Fibroblast of mammary gland (primary cell): Measurements from ENCODE around the gene MYBBP1A.

Source experiments
- DNase-seq: peaks from one replicate; pipeline ENCODE4 v3.0.0-alpha.2; 2010; ENCODE audit warnings: low read depth
- H3K4me3 ChIP-seq: 2 replicates; pipeline ENCODE4 v1.5.1; 2011; ENCODE audit warnings: low read depth, mild to moderate bottlenecking, low read length, moderate library complexity; ENCODE audit not compliant: control insufficient read depth
- TF ChIP-seq, protein P1 (sequence below): conservative IDR thresholded peaks from 2 replicates; pipeline ENCODE4 v1.5.1; 2011; ENCODE audit warnings: low read depth, low read length, inconsistent platforms; ENCODE audit not compliant: control insufficient read depth, insufficient read depth

The MYBBP1A gene

DNA sequence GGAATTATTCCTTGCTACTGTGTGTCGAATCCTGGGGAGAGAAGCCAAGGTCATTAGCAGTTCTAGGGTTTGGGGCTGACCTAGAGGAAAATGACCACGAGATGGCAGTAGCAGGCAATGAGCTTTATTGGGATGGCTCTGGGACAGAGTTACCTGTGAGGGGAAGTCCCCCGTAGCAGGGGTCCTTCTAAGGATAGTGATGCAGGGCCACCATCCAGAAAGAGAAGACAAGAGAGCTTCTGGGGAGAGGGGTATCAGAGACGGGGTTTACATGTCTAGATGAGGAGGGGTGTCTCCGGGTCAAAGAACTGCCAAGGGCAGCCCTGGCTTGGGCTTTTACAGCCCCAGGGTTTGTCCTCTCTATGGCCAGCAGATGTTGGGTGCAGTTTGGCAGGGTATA, 11.6 kb upstream of the MYBBP1A start:
- DNase-seq = peak; percentile 54
- H3K4me3 ChIP-seq = no peak overlapping the region
- TF ChIP-seq, protein P1, sequence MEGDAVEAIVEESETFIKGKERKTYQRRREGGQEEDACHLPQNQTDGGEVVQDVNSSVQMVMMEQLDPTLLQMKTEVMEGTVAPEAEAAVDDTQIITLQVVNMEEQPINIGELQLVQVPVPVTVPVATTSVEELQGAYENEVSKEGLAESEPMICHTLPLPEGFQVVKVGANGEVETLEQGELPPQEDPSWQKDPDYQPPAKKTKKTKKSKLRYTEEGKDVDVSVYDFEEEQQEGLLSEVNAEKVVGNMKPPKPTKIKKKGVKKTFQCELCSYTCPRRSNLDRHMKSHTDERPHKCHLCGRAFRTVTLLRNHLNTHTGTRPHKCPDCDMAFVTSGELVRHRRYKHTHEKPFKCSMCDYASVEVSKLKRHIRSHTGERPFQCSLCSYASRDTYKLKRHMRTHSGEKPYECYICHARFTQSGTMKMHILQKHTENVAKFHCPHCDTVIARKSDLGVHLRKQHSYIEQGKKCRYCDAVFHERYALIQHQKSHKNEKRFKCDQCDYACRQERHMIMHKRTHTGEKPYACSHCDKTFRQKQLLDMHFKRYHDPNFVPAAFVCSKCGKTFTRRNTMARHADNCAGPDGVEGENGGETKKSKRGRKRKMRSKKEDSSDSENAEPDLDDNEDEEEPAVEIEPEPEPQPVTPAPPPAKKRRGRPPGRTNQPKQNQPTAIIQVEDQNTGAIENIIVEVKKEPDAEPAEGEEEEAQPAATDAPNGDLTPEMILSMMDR = peak; percentile 86

DNA sequence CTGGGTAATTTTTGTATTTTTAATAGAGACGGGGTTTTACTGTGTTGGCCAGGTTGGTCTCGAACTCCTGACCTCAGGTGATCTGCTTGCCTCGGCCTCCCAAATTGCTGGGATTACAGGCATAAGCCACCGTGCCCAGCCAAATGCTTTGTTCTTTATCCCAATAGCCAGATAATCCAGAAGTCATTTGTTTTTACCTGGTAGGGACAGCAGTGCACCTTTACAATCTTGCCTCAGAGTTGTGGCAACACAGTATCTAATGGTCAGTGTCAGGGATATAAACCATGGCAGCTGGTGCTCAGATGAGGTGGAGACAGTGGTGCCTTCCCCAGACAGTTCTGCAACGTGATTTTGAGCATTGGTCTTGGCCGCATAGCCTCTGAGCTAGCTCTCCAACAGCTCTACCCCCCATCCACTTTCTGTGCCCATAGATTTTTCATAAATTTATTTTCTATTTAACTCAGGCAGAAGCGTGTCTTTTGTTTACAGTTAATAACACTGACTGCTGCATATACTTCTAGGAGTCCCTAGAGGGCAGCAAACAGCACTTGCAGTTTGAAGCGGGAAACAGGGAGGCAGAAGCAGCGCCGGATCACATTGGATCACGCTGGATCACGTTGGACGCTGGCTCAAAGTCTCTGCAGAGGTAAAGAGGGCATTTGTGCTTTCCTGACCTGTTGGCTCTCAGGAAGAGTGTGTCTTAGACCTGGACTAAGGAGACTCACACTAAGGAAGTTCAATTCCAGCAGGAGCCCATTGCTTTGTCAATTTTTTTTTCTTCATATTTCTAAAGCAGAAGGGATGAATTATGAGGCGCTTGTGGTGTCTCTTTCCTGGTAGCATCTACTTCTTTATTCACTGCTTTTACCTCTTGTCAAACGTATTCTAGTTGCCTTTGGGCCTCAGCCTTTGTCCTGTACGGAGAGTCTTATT, 10.3 kb upstream of the MYBBP1A start:
- H3K4me3 ChIP-seq = no peak overlapping the region
- peak; percentile 81 for DNase-seq
- TF ChIP-seq, protein P1 = peak; percentile 90

DNA sequence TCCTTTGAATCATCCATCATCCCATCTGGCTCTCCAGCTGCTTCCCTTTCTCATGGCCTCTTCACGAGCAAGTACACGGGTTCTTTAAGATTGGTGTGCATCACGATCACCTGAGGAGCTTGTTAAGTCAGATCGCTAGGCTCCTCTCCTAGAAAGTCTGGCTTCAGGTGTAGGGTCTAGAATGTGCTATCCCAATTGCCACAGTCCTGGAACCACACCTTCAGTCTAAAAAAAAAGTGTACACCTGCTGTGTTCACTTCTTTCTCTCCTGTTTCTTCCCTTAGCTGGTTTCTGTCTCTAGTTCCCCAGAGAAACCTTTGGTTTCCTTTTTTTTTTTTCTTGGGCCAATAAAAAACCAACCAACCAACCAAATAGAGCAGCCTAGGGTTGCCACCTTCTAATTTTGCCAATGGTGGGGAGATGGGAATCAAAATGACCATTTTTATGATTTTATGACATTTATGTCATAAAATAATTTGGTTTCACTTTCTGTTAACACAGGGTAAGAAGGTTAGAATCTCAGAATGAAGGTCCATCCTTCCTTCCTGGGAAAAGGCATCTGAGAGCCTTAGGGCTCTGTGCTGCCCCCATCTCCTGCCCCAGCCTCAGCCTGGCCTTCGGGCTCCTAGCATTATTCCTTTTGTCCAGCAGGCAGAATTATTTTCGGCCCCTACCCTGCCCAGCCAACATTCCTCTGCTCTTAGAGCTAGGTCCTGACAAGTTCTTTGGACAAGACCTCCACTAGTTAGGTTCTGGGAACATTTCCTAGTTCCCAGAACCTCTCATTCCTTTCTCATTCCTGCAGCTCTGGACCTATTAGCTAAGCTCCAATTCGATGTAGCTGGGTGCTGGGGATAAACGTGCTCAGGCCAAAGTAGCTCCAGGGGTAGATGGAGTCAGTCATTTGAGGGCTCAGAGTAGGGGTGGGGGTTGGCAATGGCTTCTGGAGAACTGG, 7.1 kb upstream of the MYBBP1A start:
- no peak for DNase-seq

GRCh38 chr17:4560837-4561256, 5.7 kb upstream of the MYBBP1A start:
- peak; percentile 42 for DNase-seq
- TF ChIP-seq, protein P1 = peak; percentile 22
- H3K4me3 ChIP-seq = no peak overlapping the region

More for the DNA sequence above, 7.1 kb upstream of the MYBBP1A start:
- no peak overlapping the region for H3K4me3 ChIP-seq
- TF ChIP-seq, protein P1 = no peak

- no peak within 1 kb of the TSS for H3K4me3 ChIP-seq
- no peak for DNase-seq
- TF ChIP-seq, protein P1 = no peak
These were observed 5.2 kb upstream of the MYBBP1A start, which contains the start of gene GGT6 for GRCh38 chr17:4560421-4560820. Gene GGT6, minus strand, starts transcription at chr17:4560577. Its CDS starts 56 bp downstream, at chr17:4560521.

GRCh38 chr17:4559966-4560365, 4.8 kb upstream of the MYBBP1A start:
- no peak overlapping the region for H3K4me3 ChIP-seq
- no peak for DNase-seq
- TF ChIP-seq, protein P1 = no peak
